ENCODE data around the gene RAI1.

RAI1 gene

GRCh38 chr17:17819111-17819510 lies 137.9 kb downstream of the RAI1 start:
- no peak overlapping the region for H3K4me3 ChIP-seq (ENCODE audit: low read length)
- TF ChIP-seq ZNF274 (IDR thresholded peaks at IDR 0.05; ENCODE audit: low read depth, low read length): no peak

GRCh38 chr17:17819561-17819995 lies 138.3 kb downstream of the RAI1 start:
- no peak for TF ChIP-seq ZNF274 (IDR thresholded peaks at IDR 0.05; ENCODE audit: low read depth, low read length)
- H3K4me3 ChIP-seq (ENCODE audit: low read length): no peak overlapping the region

- no peak for TF ChIP-seq ZNF274 (IDR thresholded peaks at IDR 0.05; ENCODE audit: low read depth, low read length)
- no peak overlapping the region for H3K4me3 ChIP-seq (ENCODE audit: low read length)
These were observed 138.8 kb downstream of the RAI1 start for GRCh38 chr17:17820046-17820445.

GRCh38 chr17:17820463-17821158 lies 139.4 kb downstream of the RAI1 start:
- no peak for TF ChIP-seq ZNF274 (IDR thresholded peaks at IDR 0.05; ENCODE audit: low read depth, low read length)
- no peak overlapping the region for H3K4me3 ChIP-seq (ENCODE audit: low read length)

GRCh38 chr17:17822189-17822588 lies 140.9 kb downstream of the RAI1 start:
- TF ChIP-seq ZNF274 (IDR thresholded peaks at IDR 0.05; ENCODE audit: low read depth, low read length): no peak
- H3K4me3 ChIP-seq (ENCODE audit: low read length): no peak overlapping the region

GRCh38 chr17:17822616-17823015 lies 141.4 kb downstream of the RAI1 start:
- TF ChIP-seq ZNF274 (IDR thresholded peaks at IDR 0.05; ENCODE audit: low read depth, low read length): no peak
- H3K4me3 ChIP-seq (ENCODE audit: low read length): no peak overlapping the region; the same call in 1 of the 2 replicates

- H3K4me3 ChIP-seq (ENCODE audit: low read length): peak overlapping the region; percentile 23; the same call in 1 of the 2 replicates
- TF ChIP-seq ZNF274 (IDR thresholded peaks at IDR 0.05; ENCODE audit: low read depth, low read length): no peak
These were observed 142.3 kb downstream of the RAI1 start for GRCh38 chr17:17823433-17824118.

GRCh38 chr17:17824119-17824782 lies 143.0 kb downstream of the RAI1 start:
- no peak for TF ChIP-seq ZNF274 (IDR thresholded peaks at IDR 0.05; ENCODE audit: low read depth, low read length)
- peak overlapping the region; percentile 23; the same call in 1 of the 2 replicates for H3K4me3 ChIP-seq (ENCODE audit: low read length)

- no peak overlapping the region for H3K4me3 ChIP-seq (ENCODE audit: low read length)
- no peak for TF ChIP-seq ZNF274 (IDR thresholded peaks at IDR 0.05; ENCODE audit: low read depth, low read length)
These were observed 143.7 kb downstream of the RAI1 start for GRCh38 chr17:17824783-17825614.

- no peak for TF ChIP-seq ZNF274 (IDR thresholded peaks at IDR 0.05; ENCODE audit: low read depth, low read length)
- H3K4me3 ChIP-seq (ENCODE audit: low read length): no peak overlapping the region
These were observed 145.1 kb downstream of the RAI1 start for GRCh38 chr17:17826342-17826713.

GRCh38 chr17:17826942-17827785 lies 145.9 kb downstream of the RAI1 start:
- TF ChIP-seq ZNF274 (IDR thresholded peaks at IDR 0.05; ENCODE audit: low read depth, low read length): no peak
- H3K4me3 ChIP-seq (ENCODE audit: low read length): no peak overlapping the region

- no peak overlapping the region for H3K4me3 ChIP-seq (ENCODE audit: low read length)
- no peak for TF ChIP-seq ZNF274 (IDR thresholded peaks at IDR 0.05; ENCODE audit: low read depth, low read length)
These were observed 146.8 kb downstream of the RAI1 start for GRCh38 chr17:17827826-17828621.

GRCh38 chr17:17830269-17830567 lies 149.0 kb downstream of the RAI1 start:
- no peak for TF ChIP-seq ZNF274 (IDR thresholded peaks at IDR 0.05; ENCODE audit: low read depth, low read length)
- H3K4me3 ChIP-seq (ENCODE audit: low read length): no peak overlapping the region

All from GM08714 (cell line).